Tongue (tissue), 2 donors: Measurements from ENCODE around the gene CD1C. TPM values are rescaled to one million over a fixed set of nuclear protein-coding genes. Genes with fewer than 3 reads are reported as not detected.
"Not testable (repeated sequence)": the region's sequence is repeated elsewhere in the genome, so short reads cannot be mapped to it uniquely, and the experiment has no call there.

ENCODE experiments used
- DNase-seq: peaks from one replicate; pipeline ENCODE4 v3.0.0-alpha.2; 2015
- total RNA-seq: library from RNA; depleted of rRNA; stranded (reverse); fragments of >200 nt; gene quantifications from one replicate; pipeline ENCODE4 v1.2.3, GENCODE V29; 2014

Gene CD1C
- total RNA-seq, 1 donor from 2014 or later, result 1.9 TPM

GRCh38 chr1:158329300-158329699, 39.6 kb downstream of the CD1C start:
- DNase-seq, result no peak

- DNase-seq, result no peak
Observed at GRCh38 chr1:158329733-158330132, 40.0 kb downstream of the CD1C start.

GRCh38 chr1:158330391-158331105, 40.8 kb downstream of the CD1C start:
- no peak for DNase-seq

GRCh38 chr1:158331106-158331425, 41.3 kb downstream of the CD1C start:
- no peak for DNase-seq

- no peak for DNase-seq
Observed at GRCh38 chr1:158331481-158332150, 41.9 kb downstream of the CD1C start, which contains the start of gene CD1B. TSS of gene CD1B (minus strand) at chr1:158331531. CDS start at chr1:158331423, 108 bp downstream.

GRCh38 chr1:158333405-158334155, 43.9 kb downstream of the CD1C start:
- no peak for DNase-seq

GRCh38 chr1:158334526-158335212, 44.9 kb downstream of the CD1C start:
- DNase-seq, result no peak

- no peak for DNase-seq
Observed at GRCh38 chr1:158335213-158335532, 45.5 kb downstream of the CD1C start.

GRCh38 chr1:158336413-158336812, 46.7 kb downstream of the CD1C start:
- DNase-seq, result not testable (repeated sequence)

Other genes starting within 250 kb of the CD1C start
- 1.8 TPM for gene CD1D, start 109.0 kb upstream of the CD1C start, total RNA-seq
- gene CD1A, start 35.5 kb upstream of the CD1C start, total RNA-seq, result not detected
- gene CD1B, start 41.6 kb downstream of the CD1C start, total RNA-seq, result not detected
- gene CD1E, start 64.0 kb downstream of the CD1C start, total RNA-seq, result not detected
- gene OR10T2, start 109.5 kb downstream of the CD1C start, total RNA-seq, result not detected
- gene OR10K2, start 136.3 kb downstream of the CD1C start, total RNA-seq, result not detected
- gene OR10K1, start 171.9 kb downstream of the CD1C start, total RNA-seq, result not detected
- not detected for gene OR10R2, start 182.3 kb downstream of the CD1C start, total RNA-seq